ENCODE data around the gene NOS1. TPM values are rescaled to one million over a fixed set of nuclear protein-coding genes. Genes with fewer than 3 reads are reported as not detected.

Gene NOS1
- total and polyA plus RNA-seq, 2 of the 8 experiments (the other 6 are each of a cell fraction or from before 2014, with no cell fraction given): 1.5 to 2.0 TPM

DNA sequence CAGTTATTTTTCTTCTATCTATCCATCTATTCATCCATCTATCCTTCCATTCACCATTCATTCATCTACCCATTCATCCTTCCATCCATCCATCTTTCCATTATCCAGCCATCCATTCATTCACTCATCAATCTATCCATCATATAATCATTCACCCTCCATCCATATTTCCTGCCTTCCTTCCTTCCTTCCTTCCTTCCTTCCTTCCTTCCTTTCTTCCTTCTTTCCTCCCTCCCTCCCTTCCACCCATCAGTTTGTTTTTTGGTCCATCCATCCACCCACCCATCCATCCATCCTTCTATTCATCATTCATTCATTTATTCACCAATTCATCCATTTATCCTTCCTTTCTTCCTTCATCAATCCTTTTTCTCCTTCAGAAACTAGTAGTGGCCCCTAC, 34.3 kb upstream of the NOS1 start:
- Histone ChIP-seq H3K4me2 (ENCODE audit: insufficient read depth in 1 of 2, low read depth in 2 of 2, low read length in 2 of 2) (no peak overlapping the region), H3K18ac (ENCODE audit: extremely low read depth, low read length) (no peak overlapping the region)
- no peak for FAIRE-seq

More for the DNA sequence above, 34.3 kb upstream of the NOS1 start:
- Histone ChIP-seq H2BK20ac (ENCODE audit: low read length) (no peak overlapping the region), H3K23ac (ENCODE audit: insufficient read length) (no peak overlapping the region), H3K56ac (replicated peaks; ENCODE audit: insufficient read length, low read depth, low read length) (no peak overlapping the region), H2AK5ac (ENCODE audit: low read depth, low read length) (no peak overlapping the region), H4K91ac (replicated peaks; ENCODE audit: insufficient read length, low read length) (no peak overlapping the region), H2BK120ac (replicated peaks; ENCODE audit: low read depth, low read length) (no peak overlapping the region), H4K5ac (ENCODE audit: insufficient read length, low read depth, low read length) (no peak overlapping the region), H2BK5ac (ENCODE audit: low read depth, low read length) (no peak overlapping the region), H3K4me1 (replicated peaks in 1 of 4; ENCODE audit: control insufficient read depth in 3 of 4, insufficient read depth in 4 of 4, low read length in 3 of 4) (no peaks in the 10 kb centered on the region), H3K27me3 (replicated peaks in 1 of 4; ENCODE audit: control insufficient read depth in 3 of 4, extremely low read depth in 1 of 4, insufficient read depth in 3 of 4, low read length in 3 of 4) (no peaks in the 10 kb centered on the region), H3K79me2 (ENCODE audit: control insufficient read depth in 1 of 2, insufficient read depth in 2 of 2, low read length in 2 of 2) (no peaks in the 10 kb centered on the region), H3K4me3 (ENCODE audit: extremely low read depth in 1 of 4, insufficient read depth in 2 of 4, low read depth in 3 of 4, low read length in 4 of 4) (no peak overlapping the region), H2BK15ac (ENCODE audit: low read length) (no peak overlapping the region), H3K9ac (replicated peaks in 1 of 4; ENCODE audit: extremely low read depth in 1 of 4, low read depth in 3 of 4, low read length in 3 of 4) (no peak overlapping the region), H4K8ac (ENCODE audit: extremely low read depth, insufficient read depth, low read length) (no peak overlapping the region), H3K23me2 (ENCODE audit: low read depth, low read length) (no peaks in the 10 kb centered on the region; the same call in 1 of the 2 replicates), H3K4ac (replicated peaks; ENCODE audit: insufficient read length, low read depth, low read length) (no peak overlapping the region), H3K14ac (ENCODE audit: insufficient read length) (no peak overlapping the region), H2BK12ac (ENCODE audit: low read depth, low read length) (no peak overlapping the region), H3K36me3 (ENCODE audit: control insufficient read depth in 2 of 4, insufficient read depth in 4 of 4, low read length in 3 of 4) (no peaks in the 10 kb centered on the region), H3K9me3 (ENCODE audit: insufficient read depth in 2 of 2, low read depth in 1 of 2, low read length in 1 of 2) (no peaks in the 10 kb centered on the region), H3K27ac (ENCODE audit: low read depth, low read length) (no peak overlapping the region), H2AFZ (ENCODE audit: low read length) (no peak overlapping the region), H3K79me1 (ENCODE audit: low read depth, low read length) (no peaks in the 10 kb centered on the region), H4K20me1 (replicated peaks in 1 of 2; ENCODE audit: control insufficient read depth in 1 of 2, insufficient read depth in 2 of 2, low read length in 2 of 2) (no peaks in the 10 kb centered on the region)
- ChIA-PET CTCF (ENCODE audit: partially characterized antibody) (interaction anchor here (1.5 to 2.7 kb wide), 2 partner anchors 28 to 78 kb away, joined by 3 to 18 read pairs; no protein-coding TSS in a partner anchor), POLR2A (ENCODE audit: partially characterized antibody) (interaction anchor here (1.0 kb wide), 1 partner anchor 12 kb away, joined by 3 read pairs; no protein-coding TSS in a partner anchor)
- no peak for DNase-seq (ENCODE audit: low read depth in 1 of 2, low spot score in 2 of 2)
- TF ChIP-seq GABPA (IDR thresholded peaks at IDR 0.05; ENCODE audit: borderline replicate concordance, insufficient read depth, low read length): no peak

Measured in H1 (cell line).